ENCODE results near the gene TEX50.
"Not testable (repeated sequence)": the region's sequence is repeated elsewhere in the genome, so short reads cannot be mapped to it uniquely, and the experiment has no call there.

TEX50 gene

GRCh38 chr1:173628888-173629287 is 6.2 kb upstream of the TEX50 start:
- Histone ChIP-seq H3K27me3 (replicated peaks; ENCODE audit: control insufficient read depth, insufficient read depth, low read length, poor library complexity, severe bottlenecking) (no peaks in the 10 kb centered on the region), H3K4me3 (ENCODE audit: insufficient read depth, low read depth, low read length, poor library complexity, severe bottlenecking) (no peak overlapping the region), H3K36me3 (ENCODE audit: control insufficient read depth, insufficient read depth, low read length) (no peaks in the 10 kb centered on the region), H3K9me3 (ENCODE audit: control insufficient read depth, low read length) (no peaks in the 10 kb centered on the region), H3K27ac (ENCODE audit: insufficient read depth, low read length, poor library complexity, severe bottlenecking) (no peak overlapping the region), H3K4me1 (ENCODE audit: control insufficient read depth, insufficient read depth, low read length, poor library complexity, severe bottlenecking) (no peaks in the 10 kb centered on the region)
- no peak for DNase-seq

- not testable (repeated sequence) for H3K4me3 ChIP-seq (ENCODE audit: insufficient read depth, low read depth, low read length, poor library complexity, severe bottlenecking); DNase-seq; H3K9me3 ChIP-seq (ENCODE audit: control insufficient read depth, low read length); H3K27me3 ChIP-seq (replicated peaks; ENCODE audit: control insufficient read depth, insufficient read depth, low read length, poor library complexity, severe bottlenecking); H3K4me1 ChIP-seq (ENCODE audit: control insufficient read depth, insufficient read depth, low read length, poor library complexity, severe bottlenecking); H3K36me3 ChIP-seq (ENCODE audit: control insufficient read depth, insufficient read depth, low read length); H3K27ac ChIP-seq (ENCODE audit: insufficient read depth, low read length, poor library complexity, severe bottlenecking)
Measured at GRCh38 chr1:173637236-173638042, 2.3 kb downstream of the TEX50 start.

DNA sequence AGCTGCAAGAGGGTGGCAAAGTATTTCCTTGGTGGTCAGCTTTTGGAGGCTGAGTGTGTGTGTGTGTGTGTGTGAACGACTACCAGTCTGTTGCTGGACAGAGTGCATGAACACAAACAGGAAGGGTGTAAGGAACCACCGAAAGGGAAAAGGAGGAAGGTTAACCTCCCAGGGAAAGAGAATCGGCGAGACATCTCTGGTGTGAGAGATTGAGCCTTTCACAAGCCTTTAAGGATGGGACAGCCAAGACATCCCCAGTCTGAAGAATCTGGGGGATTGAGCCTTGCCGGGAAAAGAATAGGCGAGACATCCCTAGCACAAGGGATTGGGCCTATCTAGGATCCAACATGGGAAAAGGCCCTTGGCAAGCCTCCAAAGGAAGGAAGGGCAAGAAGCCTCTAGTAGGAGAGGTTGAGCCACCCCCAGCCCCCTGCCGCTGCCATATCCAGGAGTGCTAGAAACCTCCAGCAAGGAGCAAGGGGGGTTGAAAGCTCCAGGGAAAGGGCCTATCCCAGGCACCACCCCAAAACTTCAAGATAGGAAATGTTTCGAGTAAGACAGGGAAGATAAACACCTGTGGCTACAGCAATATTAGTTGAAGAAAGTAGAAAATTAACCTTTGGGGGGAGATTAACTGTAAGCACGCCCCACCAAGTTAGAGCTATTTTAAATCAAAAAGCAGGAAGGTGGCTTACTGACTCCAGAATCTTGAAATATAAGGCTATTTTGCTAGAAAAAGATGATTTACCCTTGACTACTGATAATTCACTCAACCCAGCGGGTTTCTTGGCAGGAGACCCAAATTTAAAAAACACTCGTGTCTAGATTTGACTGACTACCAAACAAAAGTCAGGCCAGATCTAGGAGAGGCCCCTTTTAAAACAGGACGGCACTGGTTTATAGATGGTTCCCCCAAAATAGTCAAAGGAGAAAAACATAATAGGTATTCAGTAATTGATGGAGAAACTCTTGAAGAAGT is 3.2 kb downstream of the TEX50 start:
- Histone ChIP-seq H3K4me3 (ENCODE audit: insufficient read depth, low read depth, low read length, poor library complexity, severe bottlenecking) (no peak overlapping the region), H3K4me1 (ENCODE audit: control insufficient read depth, insufficient read depth, low read length, poor library complexity, severe bottlenecking) (no peaks in the 10 kb centered on the region), H3K27ac (ENCODE audit: insufficient read depth, low read length, poor library complexity, severe bottlenecking) (no peak overlapping the region), H3K36me3 (ENCODE audit: control insufficient read depth, insufficient read depth, low read length) (no peaks in the 10 kb centered on the region), H3K27me3 (replicated peaks; ENCODE audit: control insufficient read depth, insufficient read depth, low read length, poor library complexity, severe bottlenecking) (no peaks in the 10 kb centered on the region), H3K9me3 (ENCODE audit: control insufficient read depth, low read length) (no peaks in the 10 kb centered on the region)
- no peak for DNase-seq

DNA sequence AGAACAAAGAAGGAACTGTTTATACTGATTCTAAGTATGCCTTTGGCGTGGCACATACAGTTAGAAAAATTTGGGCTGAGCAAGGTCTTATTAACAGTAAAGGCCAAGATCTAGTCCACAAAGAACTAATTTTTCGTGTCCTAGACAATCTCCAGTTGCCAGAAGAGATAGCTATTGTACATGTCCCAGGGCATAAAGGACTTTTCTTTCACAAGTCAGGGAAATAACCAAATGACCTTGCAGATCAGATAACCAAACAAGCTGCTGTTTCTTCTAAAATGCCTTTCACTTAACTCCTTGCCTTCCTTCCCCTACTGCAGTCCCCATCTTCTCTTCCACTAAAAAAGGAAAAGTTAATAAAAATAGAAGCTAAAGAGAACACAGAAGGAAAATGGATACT is 4.0 kb downstream of the TEX50 start:
- no peak for DNase-seq
- Histone ChIP-seq H3K27me3 (replicated peaks; ENCODE audit: control insufficient read depth, insufficient read depth, low read length, poor library complexity, severe bottlenecking) (no peaks in the 10 kb centered on the region), H3K4me1 (ENCODE audit: control insufficient read depth, insufficient read depth, low read length, poor library complexity, severe bottlenecking) (no peaks in the 10 kb centered on the region), H3K9me3 (ENCODE audit: control insufficient read depth, low read length) (no peaks in the 10 kb centered on the region), H3K4me3 (ENCODE audit: insufficient read depth, low read depth, low read length, poor library complexity, severe bottlenecking) (no peak overlapping the region), H3K36me3 (ENCODE audit: control insufficient read depth, insufficient read depth, low read length) (no peaks in the 10 kb centered on the region), H3K27ac (ENCODE audit: insufficient read depth, low read length, poor library complexity, severe bottlenecking) (no peak overlapping the region)

DNA sequence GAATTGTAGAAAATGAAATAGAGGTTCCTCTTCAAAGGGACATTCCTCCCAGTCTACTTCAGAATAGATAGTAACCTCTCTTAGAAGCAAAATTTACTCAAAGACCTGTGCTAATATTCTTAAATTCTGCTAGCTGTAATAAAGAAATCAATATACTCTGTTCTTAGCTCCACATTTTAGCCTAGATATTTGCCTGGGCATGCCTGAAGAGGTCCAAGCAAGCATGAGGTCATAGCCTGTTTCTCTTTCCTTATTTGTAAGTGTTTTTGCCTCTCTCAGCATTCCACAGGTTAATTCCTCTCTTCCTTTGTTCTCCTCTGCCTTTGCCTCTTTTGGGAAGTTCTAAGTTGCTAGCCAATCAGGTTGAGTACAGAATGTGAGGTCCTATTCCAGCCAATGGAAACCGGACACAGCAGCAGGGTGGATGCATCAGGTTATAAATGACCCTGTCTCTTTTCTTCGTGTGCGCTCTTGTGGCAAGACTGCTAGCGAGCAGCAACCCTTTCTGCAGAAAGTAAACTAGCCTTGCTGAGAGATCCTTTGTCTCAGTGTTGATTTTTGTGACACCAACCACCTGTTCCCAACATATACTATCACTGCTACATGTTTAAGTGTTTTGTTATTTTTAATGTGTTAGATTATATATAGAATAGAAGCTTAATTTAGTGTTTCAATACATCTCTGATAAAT is 7.5 kb downstream of the TEX50 start:
- not testable (repeated sequence) for DNase-seq

GRCh38 chr1:173646656-173647055 is 11.5 kb downstream of the TEX50 start:
- no peaks in the 10 kb centered on the region for H3K4me1 ChIP-seq (ENCODE audit: control insufficient read depth, insufficient read depth, low read length, poor library complexity, severe bottlenecking)
- no peak overlapping the region for H3K27ac ChIP-seq (ENCODE audit: insufficient read depth, low read length, poor library complexity, severe bottlenecking)
- no peaks in the 10 kb centered on the region for H3K36me3 ChIP-seq (ENCODE audit: control insufficient read depth, insufficient read depth, low read length)
- H3K4me3 ChIP-seq (ENCODE audit: insufficient read depth, low read depth, low read length, poor library complexity, severe bottlenecking), result no peak overlapping the region
- no peaks in the 10 kb centered on the region for H3K27me3 ChIP-seq (replicated peaks; ENCODE audit: control insufficient read depth, insufficient read depth, low read length, poor library complexity, severe bottlenecking)
- no peak for DNase-seq
- no peaks in the 10 kb centered on the region for H3K9me3 ChIP-seq (ENCODE audit: control insufficient read depth, low read length)

More for the DNA sequence above, 7.5 kb downstream of the TEX50 start:
- H3K27ac ChIP-seq (ENCODE audit: insufficient read depth, low read length, poor library complexity, severe bottlenecking); H3K4me3 ChIP-seq (ENCODE audit: insufficient read depth, low read depth, low read length, poor library complexity, severe bottlenecking); H3K27me3 ChIP-seq (replicated peaks; ENCODE audit: control insufficient read depth, insufficient read depth, low read length, poor library complexity, severe bottlenecking); H3K4me1 ChIP-seq (ENCODE audit: control insufficient read depth, insufficient read depth, low read length, poor library complexity, severe bottlenecking); H3K36me3 ChIP-seq (ENCODE audit: control insufficient read depth, insufficient read depth, low read length); H3K9me3 ChIP-seq (ENCODE audit: control insufficient read depth, low read length): not testable (repeated sequence)

DNA sequence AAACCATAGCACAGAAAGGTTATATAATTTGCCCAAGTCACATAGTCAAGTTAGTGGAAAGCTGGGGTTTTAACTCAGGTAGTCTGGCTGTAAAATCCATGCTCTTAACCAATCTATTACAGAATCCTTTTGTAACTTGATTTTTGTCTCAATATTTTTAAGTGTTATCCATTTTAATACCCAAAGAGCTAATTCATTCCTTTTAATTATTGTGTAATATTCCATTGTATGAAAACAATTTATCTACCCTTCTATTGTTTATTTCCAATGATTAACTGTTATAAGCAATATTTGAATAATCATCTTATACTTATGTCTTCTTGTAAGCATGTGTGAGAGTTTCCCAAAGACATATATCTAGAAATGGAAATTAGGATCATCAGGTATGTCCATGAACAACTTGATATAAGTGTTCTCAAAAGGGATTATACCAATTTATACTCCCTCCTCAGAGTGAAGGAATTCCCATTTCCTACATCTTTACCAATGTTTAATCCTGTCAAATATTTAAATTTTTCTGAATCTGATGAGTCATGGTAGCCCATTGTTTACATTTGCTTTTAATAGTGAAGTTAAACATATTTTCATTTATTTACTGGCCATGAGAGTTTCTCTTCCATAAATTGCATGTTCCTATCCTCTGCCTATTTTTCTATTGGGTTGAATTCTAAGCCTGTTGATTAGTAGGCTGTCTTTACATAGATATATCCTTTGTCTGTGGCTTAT is 13.9 kb downstream of the TEX50 start:
- H3K4me3 ChIP-seq (ENCODE audit: insufficient read depth, low read depth, low read length, poor library complexity, severe bottlenecking), result no peak overlapping the region
- no peaks in the 10 kb centered on the region for H3K27me3 ChIP-seq (replicated peaks; ENCODE audit: control insufficient read depth, insufficient read depth, low read length, poor library complexity, severe bottlenecking)
- no peaks in the 10 kb centered on the region for H3K4me1 ChIP-seq (ENCODE audit: control insufficient read depth, insufficient read depth, low read length, poor library complexity, severe bottlenecking)
- H3K27ac ChIP-seq (ENCODE audit: insufficient read depth, low read length, poor library complexity, severe bottlenecking), result no peak overlapping the region
- DNase-seq, result no peak
- H3K36me3 ChIP-seq (ENCODE audit: control insufficient read depth, insufficient read depth, low read length), result no peaks in the 10 kb centered on the region
- no peaks in the 10 kb centered on the region for H3K9me3 ChIP-seq (ENCODE audit: control insufficient read depth, low read length)

DNA sequence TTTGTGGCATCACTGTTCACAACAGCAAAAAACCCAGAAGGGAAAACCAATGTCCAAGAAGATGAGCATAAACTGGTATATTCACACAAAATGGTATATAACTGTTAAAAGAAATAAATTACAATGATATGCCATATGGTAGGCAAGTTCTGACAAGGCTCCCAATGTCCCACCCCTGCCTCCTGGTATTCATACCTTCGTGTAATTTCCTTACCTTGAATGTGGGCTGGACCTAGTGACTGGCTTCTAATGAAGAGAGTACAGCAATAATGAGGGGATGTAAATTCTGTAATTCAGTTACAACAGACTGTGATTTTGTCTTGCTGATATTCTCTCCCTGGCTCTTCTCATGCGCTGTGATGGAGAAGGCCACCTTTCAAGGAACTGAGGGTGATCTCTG is 25.2 kb downstream of the TEX50 start:
- H3K4me3 ChIP-seq (ENCODE audit: insufficient read depth, low read depth, low read length, poor library complexity, severe bottlenecking), result no peak overlapping the region
- H3K27ac ChIP-seq (ENCODE audit: insufficient read depth, low read length, poor library complexity, severe bottlenecking), result no peak overlapping the region

DNA sequence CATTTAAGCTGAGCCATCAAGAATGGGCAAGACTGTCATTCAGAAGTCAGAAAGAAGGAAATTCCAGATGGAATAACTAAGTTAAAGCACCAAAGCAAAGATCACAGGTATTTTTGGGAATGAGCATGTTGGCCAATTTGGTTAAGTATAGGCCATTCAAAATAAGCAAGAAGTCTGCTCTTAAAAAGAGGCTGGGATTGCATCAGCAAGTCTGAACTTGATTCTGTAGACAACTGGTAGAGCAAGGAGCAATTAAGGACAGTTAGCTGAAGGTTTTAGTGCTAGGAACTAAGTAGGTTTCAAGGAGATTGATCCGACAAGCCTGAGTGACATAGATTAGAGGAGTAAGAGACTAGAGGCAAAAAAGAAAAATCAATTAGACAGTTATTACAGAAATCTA is 26.1 kb downstream of the TEX50 start:
- no peaks in the 10 kb centered on the region for H3K9me3 ChIP-seq (ENCODE audit: control insufficient read depth, low read length)
- no peaks in the 10 kb centered on the region for H3K4me1 ChIP-seq (ENCODE audit: control insufficient read depth, insufficient read depth, low read length, poor library complexity, severe bottlenecking)
- H3K27me3 ChIP-seq (replicated peaks; ENCODE audit: control insufficient read depth, insufficient read depth, low read length, poor library complexity, severe bottlenecking), result no peaks in the 10 kb centered on the region
- no peak overlapping the region for H3K4me3 ChIP-seq (ENCODE audit: insufficient read depth, low read depth, low read length, poor library complexity, severe bottlenecking)
- H3K27ac ChIP-seq (ENCODE audit: insufficient read depth, low read length, poor library complexity, severe bottlenecking), result no peak overlapping the region
- H3K36me3 ChIP-seq (ENCODE audit: control insufficient read depth, insufficient read depth, low read length), result no peaks in the 10 kb centered on the region
- no peak for DNase-seq

More for the DNA sequence above, 25.2 kb downstream of the TEX50 start:
- Histone ChIP-seq H3K36me3 (ENCODE audit: control insufficient read depth, insufficient read depth, low read length) (no peaks in the 10 kb centered on the region), H3K27me3 (replicated peaks; ENCODE audit: control insufficient read depth, insufficient read depth, low read length, poor library complexity, severe bottlenecking) (no peaks in the 10 kb centered on the region), H3K9me3 (ENCODE audit: control insufficient read depth, low read length) (no peaks in the 10 kb centered on the region), H3K4me1 (ENCODE audit: control insufficient read depth, insufficient read depth, low read length, poor library complexity, severe bottlenecking) (no peaks in the 10 kb centered on the region)
- DNase-seq, result no peak
